SK-N-SH treated with all-trans-retinoic acid at 6 μM for 48 hours (cell line): Measurements from ENCODE around the gene FARS2.

Source experiments
- ATAC-seq: fragments of 200-7000 bp; cut with Tn5 transposase; 3 replicates; pipeline ENCODE4 v1.9.1; 2020; ENCODE audit warnings: mild to moderate bottlenecking, moderate library complexity
- ARNTL ChIP-seq: fragments of 450-650 bp; formaldehyde crosslinking; IDR thresholded peaks from 2 replicates; pipeline ENCODE4 v1.5.0; 2020; ENCODE audit warnings: low read depth, mild to moderate bottlenecking, moderate library complexity, borderline replicate concordance
- BACH2 ChIP-seq: fragments of 250-450 bp; sonication (Bioruptor Pico); IDR thresholded peaks from 2 replicates; pipeline ENCODE4 v1.9.0; 2021; ENCODE audit warnings: mild to moderate bottlenecking, borderline replicate concordance
- CREB5 ChIP-seq: fragments of 250-450 bp; sonication (Bioruptor Pico); IDR thresholded peaks from 2 replicates; pipeline ENCODE4 v1.5.1; 2020; ENCODE audit warnings: low read depth, mild to moderate bottlenecking, moderate library complexity
- CSDC2 ChIP-seq: fragments of 250-450 bp; sonication (Bioruptor Pico); IDR thresholded peaks from 2 replicates; pipeline ENCODE4 v1.5.0; 2020; ENCODE audit warnings: mild to moderate bottlenecking, moderate library complexity
- GLIS3 ChIP-seq: fragments of 250-450 bp; sonication (Bioruptor Pico); IDR thresholded peaks from 2 replicates; pipeline ENCODE4 v1.5.0; 2020; ENCODE audit warnings: mild to moderate bottlenecking, moderate library complexity
- ISL1 ChIP-seq: fragments of 250-450 bp; sonication (Bioruptor Pico); IDR thresholded peaks from 2 replicates; pipeline ENCODE4 v2.1.2; 2022; ENCODE audit warnings: mild to moderate bottlenecking, moderate library complexity
- OSR1 ChIP-seq: fragments of 250-450 bp; sonication (Bioruptor Pico); IDR thresholded peaks from 2 replicates; pipeline ENCODE4 v1.8.0; 2022; ENCODE audit warnings: moderate library complexity, mild to moderate bottlenecking, inconsistent platforms
- PATZ1 ChIP-seq: fragments of 250-450 bp; sonication (Bioruptor Pico); IDR thresholded peaks from 2 replicates; pipeline ENCODE4 v1.8.0; 2020; ENCODE audit warnings: mild to moderate bottlenecking, moderate library complexity, borderline replicate concordance
- PPARA ChIP-seq: fragments of 250-450 bp; sonication (Bioruptor Pico); IDR thresholded peaks from 2 replicates; pipeline ENCODE4 v1.5.0; 2020; ENCODE audit warnings: mild to moderate bottlenecking, borderline replicate concordance
- RARB ChIP-seq: fragments of 250-450 bp; sonication (Bioruptor Pico); IDR thresholded peaks from 2 replicates; pipeline ENCODE4 v1.8.0; 2021; ENCODE audit warnings: mild to moderate bottlenecking, moderate library complexity
- TCF4 ChIP-seq: fragments of 250-450 bp; sonication (Bioruptor Pico); IDR thresholded peaks from 2 replicates; pipeline ENCODE4 v1.8.0; 2021; ENCODE audit warnings: mild to moderate bottlenecking, moderate library complexity, borderline replicate concordance
- TOX ChIP-seq: fragments of 250-450 bp; sonication (Bioruptor Pico); IDR thresholded peaks from 2 replicates; pipeline ENCODE4 v1.8.0; 2021; ENCODE audit warnings: mild to moderate bottlenecking, moderate library complexity, borderline replicate concordance
- ZC3H10 ChIP-seq: fragments of 250-450 bp; sonication (Bioruptor Pico); IDR thresholded peaks from 2 replicates; pipeline ENCODE4 v1.5.1; 2021; ENCODE audit warnings: mild to moderate bottlenecking, moderate library complexity
- ZFP3 ChIP-seq: fragments of 250-450 bp; sonication (Bioruptor Pico); IDR thresholded peaks from 2 replicates; pipeline ENCODE4 v1.5.0; 2020; ENCODE audit warnings: mild to moderate bottlenecking, moderate library complexity
- ZFP30 ChIP-seq: fragments of 450-650 bp; formaldehyde crosslinking; IDR thresholded peaks from 2 replicates; pipeline ENCODE4 v1.5.0; 2022; ENCODE audit warnings: mild to moderate bottlenecking, moderate library complexity
- ZNF565 ChIP-seq: fragments of 450-650 bp; formaldehyde crosslinking; conservative IDR thresholded peaks from 2 replicates; pipeline ENCODE4 v1.5.0; 2020; ENCODE audit warnings: low read depth, mild to moderate bottlenecking, moderate library complexity
- ZNF70 ChIP-seq: fragments of 450-650 bp; formaldehyde crosslinking; IDR thresholded peaks from 2 replicates; pipeline ENCODE4 v1.5.0; 2020; ENCODE audit warnings: mild to moderate bottlenecking, moderate library complexity
- ZNF8 ChIP-seq: fragments of 450-650 bp; formaldehyde crosslinking; IDR thresholded peaks from 2 replicates; pipeline ENCODE4 v1.5.0; 2020; ENCODE audit warnings: mild to moderate bottlenecking, moderate library complexity
- TF ChIP-seq, protein P1 (sequence below): fragments of 250-450 bp; sonication (Bioruptor Pico); IDR thresholded peaks from 2 replicates; pipeline ENCODE4 v1.5.0; 2020; ENCODE audit warnings: mild to moderate bottlenecking, moderate library complexity
- TF ChIP-seq, protein P2 (sequence below): fragments of 250-450 bp; sonication (Bioruptor Pico); IDR thresholded peaks from 2 replicates; pipeline ENCODE4 v1.5.1; 2021; ENCODE audit warnings: mild to moderate bottlenecking, moderate library complexity
- TF ChIP-seq, protein P3 (sequence below): fragments of 250-450 bp; sonication (Bioruptor Pico); IDR thresholded peaks from 2 replicates; pipeline ENCODE4 v1.8.0; 2021; ENCODE audit warnings: low read depth, mild to moderate bottlenecking, moderate library complexity, borderline replicate concordance

Gene FARS2

DNA sequence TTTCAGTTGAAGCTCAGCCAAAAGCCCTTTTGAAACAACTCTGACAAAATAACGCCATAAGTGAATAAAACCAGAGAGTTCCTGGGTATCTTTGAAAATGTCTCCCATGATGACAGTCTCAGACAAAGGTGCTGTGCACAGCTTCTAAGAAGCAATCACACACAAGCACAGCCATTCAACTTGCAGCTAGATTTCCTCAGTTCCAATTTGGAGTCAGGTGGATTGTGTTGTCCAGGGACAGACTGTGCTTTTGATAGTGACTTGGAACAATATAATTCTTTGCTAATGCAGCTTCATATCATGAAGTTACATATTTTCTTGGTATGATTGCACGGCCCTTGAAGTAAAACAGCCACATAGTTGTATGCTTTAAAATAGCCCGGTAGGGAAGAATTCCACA, 105.6 kb downstream of the FARS2 start:
- no peak for ATAC-seq
- TF ChIP-seq TCF4 (CRISPR knock-in tag) (no peak), RARB (no peak), ARNTL (no peak), ZNF565 (CRISPR knock-in tag) (no peak), ISL1 (CRISPR knock-in tag) (no peak), CSDC2 (CRISPR knock-in tag) (no peak), TOX (CRISPR knock-in tag) (no peak)
- TF ChIP-seq, all 23 proteins: peak for 0

GRCh38 chr6:5367510-5367909, 106.2 kb downstream of the FARS2 start:
- TF ChIP-seq ZFP3 (CRISPR knock-in tag), result no peak
- TF ChIP-seq BACH2, result no peak
- TF ChIP-seq PATZ1 (CRISPR knock-in tag), result no peak
- TF ChIP-seq TCF4 (CRISPR knock-in tag), result no peak
- no peak for TF ChIP-seq ZC3H10 (CRISPR knock-in tag)
- TF ChIP-seq, protein P1, sequence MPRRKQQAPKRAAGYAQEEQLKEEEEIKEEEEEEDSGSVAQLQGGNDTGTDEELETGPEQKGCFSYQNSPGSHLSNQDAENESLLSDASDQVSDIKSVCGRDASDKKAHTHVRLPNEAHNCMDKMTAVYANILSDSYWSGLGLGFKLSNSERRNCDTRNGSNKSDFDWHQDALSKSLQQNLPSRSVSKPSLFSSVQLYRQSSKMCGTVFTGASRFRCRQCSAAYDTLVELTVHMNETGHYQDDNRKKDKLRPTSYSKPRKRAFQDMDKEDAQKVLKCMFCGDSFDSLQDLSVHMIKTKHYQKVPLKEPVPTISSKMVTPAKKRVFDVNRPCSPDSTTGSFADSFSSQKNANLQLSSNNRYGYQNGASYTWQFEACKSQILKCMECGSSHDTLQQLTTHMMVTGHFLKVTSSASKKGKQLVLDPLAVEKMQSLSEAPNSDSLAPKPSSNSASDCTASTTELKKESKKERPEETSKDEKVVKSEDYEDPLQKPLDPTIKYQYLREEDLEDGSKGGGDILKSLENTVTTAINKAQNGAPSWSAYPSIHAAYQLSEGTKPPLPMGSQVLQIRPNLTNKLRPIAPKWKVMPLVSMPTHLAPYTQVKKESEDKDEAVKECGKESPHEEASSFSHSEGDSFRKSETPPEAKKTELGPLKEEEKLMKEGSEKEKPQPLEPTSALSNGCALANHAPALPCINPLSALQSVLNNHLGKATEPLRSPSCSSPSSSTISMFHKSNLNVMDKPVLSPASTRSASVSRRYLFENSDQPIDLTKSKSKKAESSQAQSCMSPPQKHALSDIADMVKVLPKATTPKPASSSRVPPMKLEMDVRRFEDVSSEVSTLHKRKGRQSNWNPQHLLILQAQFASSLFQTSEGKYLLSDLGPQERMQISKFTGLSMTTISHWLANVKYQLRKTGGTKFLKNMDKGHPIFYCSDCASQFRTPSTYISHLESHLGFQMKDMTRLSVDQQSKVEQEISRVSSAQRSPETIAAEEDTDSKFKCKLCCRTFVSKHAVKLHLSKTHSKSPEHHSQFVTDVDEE (CRISPR knock-in tag), result no peak
- no peak for TF ChIP-seq PPARA
- TF ChIP-seq RARB, result no peak
- no peak for TF ChIP-seq OSR1 (CRISPR knock-in tag)
- TF ChIP-seq CREB5 (CRISPR knock-in tag), result no peak
- TF ChIP-seq ISL1 (CRISPR knock-in tag), result no peak
- no peak for TF ChIP-seq ARNTL
- TF ChIP-seq, protein P2, sequence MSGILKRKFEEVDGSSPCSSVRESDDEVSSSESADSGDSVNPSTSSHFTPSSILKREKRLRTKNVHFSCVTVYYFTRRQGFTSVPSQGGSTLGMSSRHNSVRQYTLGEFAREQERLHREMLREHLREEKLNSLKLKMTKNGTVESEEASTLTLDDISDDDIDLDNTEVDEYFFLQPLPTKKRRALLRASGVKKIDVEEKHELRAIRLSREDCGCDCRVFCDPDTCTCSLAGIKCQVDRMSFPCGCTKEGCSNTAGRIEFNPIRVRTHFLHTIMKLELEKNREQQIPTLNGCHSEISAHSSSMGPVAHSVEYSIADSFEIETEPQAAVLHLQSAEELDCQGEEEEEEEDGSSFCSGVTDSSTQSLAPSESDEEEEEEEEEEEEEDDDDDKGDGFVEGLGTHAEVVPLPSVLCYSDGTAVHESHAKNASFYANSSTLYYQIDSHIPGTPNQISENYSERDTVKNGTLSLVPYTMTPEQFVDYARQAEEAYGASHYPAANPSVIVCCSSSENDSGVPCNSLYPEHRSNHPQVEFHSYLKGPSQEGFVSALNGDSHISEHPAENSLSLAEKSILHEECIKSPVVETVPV (CRISPR knock-in tag), result no peak
- TF ChIP-seq, protein P3, sequence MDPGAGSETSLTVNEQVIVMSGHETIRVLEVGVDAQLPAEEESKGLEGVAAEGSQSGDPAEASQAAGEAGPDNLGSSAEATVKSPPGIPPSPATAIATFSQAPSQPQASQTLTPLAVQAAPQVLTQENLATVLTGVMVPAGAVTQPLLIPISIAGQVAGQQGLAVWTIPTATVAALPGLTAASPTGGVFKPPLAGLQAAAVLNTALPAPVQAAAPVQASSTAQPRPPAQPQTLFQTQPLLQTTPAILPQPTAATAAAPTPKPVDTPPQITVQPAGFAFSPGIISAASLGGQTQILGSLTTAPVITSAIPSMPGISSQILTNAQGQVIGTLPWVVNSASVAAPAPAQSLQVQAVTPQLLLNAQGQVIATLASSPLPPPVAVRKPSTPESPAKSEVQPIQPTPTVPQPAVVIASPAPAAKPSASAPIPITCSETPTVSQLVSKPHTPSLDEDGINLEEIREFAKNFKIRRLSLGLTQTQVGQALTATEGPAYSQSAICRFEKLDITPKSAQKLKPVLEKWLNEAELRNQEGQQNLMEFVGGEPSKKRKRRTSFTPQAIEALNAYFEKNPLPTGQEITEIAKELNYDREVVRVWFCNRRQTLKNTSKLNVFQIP (CRISPR knock-in tag), result no peak
- TF ChIP-seq ZNF70 (CRISPR knock-in tag), result no peak
- TF ChIP-seq ZNF8, result no peak
- ATAC-seq, result no peak

- no peak for ATAC-seq
- TF ChIP-seq GLIS3 (CRISPR knock-in tag) (no peak), ZC3H10 (CRISPR knock-in tag) (no peak), ZFP30 (CRISPR knock-in tag) (no peak), TCF4 (CRISPR knock-in tag) (no peak), CREB5 (CRISPR knock-in tag) (no peak), RARB (no peak), BACH2 (no peak), ISL1 (CRISPR knock-in tag) (no peak)
- TF ChIP-seq, protein P3 (CRISPR knock-in tag), result no peak
These were observed 112.1 kb downstream of the FARS2 start for GRCh38 chr6:5373430-5373829.
